ENCODE results near the gene SH3BP2.

Gene SH3BP2, protein sequence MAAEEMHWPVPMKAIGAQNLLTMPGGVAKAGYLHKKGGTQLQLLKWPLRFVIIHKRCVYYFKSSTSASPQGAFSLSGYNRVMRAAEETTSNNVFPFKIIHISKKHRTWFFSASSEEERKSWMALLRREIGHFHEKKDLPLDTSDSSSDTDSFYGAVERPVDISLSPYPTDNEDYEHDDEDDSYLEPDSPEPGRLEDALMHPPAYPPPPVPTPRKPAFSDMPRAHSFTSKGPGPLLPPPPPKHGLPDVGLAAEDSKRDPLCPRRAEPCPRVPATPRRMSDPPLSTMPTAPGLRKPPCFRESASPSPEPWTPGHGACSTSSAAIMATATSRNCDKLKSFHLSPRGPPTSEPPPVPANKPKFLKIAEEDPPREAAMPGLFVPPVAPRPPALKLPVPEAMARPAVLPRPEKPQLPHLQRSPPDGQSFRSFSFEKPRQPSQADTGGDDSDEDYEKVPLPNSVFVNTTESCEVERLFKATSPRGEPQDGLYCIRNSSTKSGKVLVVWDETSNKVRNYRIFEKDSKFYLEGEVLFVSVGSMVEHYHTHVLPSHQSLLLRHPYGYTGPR

GRCh38 chr4:2792711-2793585, at the start of gene SH3BP2:
TSS of gene SH3BP2 (plus strand) at chr4:2793085. CDS start at chr4:2820618, 27,533 bp downstream.
- FAIRE-seq, result no peak

GRCh38 chr4:2743518-2744445, 49.1 kb upstream of the SH3BP2 start:
- FAIRE-seq (no peak), DNase-seq (ENCODE audit: low spot score) (no peak)

More at GRCh38 chr4:2792711-2793585, at the start of gene SH3BP2:
- DNase-seq (ENCODE audit: low spot score), result peak; percentile 85

DNA sequence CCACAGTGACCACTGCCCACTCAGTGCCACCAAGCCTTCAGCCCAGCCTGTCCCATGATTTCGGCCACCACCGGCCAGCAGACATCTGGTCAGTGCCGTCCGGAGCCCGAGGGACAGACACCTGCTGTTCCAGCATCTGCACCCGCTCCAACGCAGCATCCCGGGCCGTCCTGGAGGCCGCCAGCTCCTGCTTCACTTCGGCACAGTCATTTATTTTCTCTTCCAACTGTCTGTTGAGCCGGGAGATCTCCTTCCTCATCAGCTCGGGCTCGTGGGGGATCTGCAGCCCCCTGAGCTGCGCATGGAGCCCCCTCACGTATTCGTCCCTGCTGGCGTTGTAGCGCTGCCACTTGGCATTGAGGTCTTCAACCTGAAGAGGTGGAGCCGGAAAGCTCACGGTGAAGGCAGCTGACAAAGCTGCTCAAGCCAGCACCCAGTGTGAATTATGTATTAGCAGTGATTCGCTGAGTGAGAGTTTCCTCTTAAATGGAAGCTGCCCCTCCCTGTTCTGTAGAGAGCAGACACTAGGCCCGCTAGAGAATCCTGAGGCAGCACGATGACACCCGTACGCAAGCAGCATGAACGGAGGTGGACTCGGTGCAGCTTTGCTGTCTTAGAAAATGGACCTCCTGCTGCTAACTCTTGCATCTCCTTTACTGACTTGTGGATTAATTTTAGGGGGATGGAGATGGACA, 48.2 kb upstream of the SH3BP2 start:
- FAIRE-seq (no peak), DNase-seq (ENCODE audit: low spot score) (no peak)

GRCh38 chr4:2745516-2745915, 47.4 kb upstream of the SH3BP2 start:
- DNase-seq (ENCODE audit: low spot score) (no peak), FAIRE-seq (no peak)

DNA sequence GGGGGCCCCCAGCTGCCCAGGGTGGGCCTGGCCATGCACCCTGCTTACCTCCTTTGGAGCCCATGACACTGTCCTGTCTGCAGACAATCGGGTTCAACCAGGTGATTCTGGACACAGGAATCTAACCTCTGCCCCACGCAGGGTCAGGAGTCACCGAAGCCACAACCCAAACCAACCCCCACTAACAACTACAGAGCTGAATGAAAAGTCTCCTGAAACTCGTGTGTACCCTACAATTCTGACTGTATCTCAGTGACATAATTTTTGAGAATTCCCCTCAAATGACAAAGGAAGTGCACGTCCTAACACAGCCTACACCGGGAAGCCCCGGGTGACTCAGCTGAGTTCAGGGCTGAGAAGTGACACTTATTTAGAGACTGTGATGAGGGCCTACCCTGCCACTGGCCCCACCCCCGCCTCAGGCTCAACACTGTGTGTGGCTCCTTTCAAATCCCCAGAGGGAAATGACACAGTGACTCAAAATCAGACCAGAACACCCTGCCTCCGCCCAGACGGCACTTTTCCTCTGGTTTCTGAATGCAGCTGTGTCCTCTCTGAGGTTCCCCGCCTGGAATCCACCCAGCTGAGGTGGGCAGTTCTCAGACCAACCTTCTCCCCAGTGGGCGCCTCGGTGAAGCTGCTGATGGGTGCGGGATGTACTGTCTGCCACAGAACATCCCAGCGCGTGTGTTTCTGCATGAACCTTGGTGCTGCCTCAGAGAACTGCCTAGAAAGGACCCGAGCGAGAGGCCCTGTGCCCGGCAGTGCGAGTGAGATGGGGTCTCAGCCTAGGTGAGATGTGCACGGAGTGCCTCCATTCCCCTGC, 46.7 kb upstream of the SH3BP2 start:
- FAIRE-seq (no peak), DNase-seq (ENCODE audit: low spot score) (no peak)

GRCh38 chr4:2746891-2747695, 45.8 kb upstream of the SH3BP2 start:
- DNase-seq (ENCODE audit: low spot score) (no peak), FAIRE-seq (no peak)

DNA sequence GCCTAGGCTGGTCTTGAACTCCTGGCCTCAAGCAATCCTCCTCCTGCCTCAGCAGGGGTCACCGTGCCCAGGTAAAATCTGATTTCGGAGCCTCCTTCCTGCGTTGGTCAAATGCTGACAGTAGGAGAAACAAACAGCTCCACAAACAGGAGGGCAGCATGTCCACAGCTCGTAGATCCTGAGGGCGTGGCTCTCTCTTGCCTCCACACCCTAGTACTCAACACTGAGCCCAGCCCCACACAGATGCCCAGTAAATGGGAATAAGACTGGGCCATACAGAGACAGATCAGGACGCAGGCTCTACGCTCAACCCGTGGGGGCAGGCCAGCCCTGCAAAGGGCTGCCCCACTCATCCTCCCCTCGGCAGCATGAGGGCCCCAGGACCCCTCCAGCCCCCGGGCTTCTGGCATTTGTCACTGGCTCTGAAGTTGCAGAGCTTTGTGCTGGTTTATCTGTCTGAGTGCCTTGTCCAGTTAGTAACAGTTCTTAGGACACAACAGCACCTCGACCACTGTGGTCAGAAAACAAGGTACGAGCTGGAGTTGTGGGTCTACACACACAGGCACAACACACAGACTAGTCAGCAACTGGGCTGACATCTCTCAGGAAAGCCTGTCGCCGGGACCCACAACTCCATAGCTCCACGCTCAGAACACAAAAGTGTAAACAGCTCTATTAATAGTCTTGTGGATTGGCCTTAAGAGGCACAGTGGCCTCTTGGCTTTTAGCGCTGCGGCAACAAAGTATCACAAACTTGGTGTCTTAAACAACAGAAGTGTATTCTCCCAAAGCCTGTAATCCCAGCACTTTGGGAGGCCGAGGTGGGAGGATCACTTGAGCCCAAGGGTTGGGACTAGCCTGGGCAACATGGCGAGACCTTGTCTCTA, 41.9 kb upstream of the SH3BP2 start:
- DNase-seq (ENCODE audit: low spot score) (no peak), FAIRE-seq (no peak)

DNA sequence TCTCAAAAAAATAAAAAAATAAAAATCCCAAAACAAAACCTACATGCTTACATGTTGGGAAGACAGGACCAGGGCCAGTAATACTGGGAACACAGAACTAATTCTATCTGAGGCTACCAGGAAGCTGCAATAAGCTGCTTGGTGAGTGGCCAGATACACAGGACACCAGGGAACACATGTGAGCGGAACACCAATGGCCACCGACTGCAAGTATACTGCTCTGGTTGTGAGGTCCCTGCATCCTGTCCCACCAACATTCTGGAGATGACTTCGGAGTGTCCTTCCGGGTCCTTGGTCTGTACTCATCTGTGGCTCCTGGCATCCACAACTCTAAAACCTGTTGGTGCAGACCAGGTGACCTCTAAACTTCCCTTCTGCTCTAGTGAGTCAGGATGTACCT, 39.4 kb upstream of the SH3BP2 start:
- DNase-seq (ENCODE audit: low spot score), result no peak

DNA sequence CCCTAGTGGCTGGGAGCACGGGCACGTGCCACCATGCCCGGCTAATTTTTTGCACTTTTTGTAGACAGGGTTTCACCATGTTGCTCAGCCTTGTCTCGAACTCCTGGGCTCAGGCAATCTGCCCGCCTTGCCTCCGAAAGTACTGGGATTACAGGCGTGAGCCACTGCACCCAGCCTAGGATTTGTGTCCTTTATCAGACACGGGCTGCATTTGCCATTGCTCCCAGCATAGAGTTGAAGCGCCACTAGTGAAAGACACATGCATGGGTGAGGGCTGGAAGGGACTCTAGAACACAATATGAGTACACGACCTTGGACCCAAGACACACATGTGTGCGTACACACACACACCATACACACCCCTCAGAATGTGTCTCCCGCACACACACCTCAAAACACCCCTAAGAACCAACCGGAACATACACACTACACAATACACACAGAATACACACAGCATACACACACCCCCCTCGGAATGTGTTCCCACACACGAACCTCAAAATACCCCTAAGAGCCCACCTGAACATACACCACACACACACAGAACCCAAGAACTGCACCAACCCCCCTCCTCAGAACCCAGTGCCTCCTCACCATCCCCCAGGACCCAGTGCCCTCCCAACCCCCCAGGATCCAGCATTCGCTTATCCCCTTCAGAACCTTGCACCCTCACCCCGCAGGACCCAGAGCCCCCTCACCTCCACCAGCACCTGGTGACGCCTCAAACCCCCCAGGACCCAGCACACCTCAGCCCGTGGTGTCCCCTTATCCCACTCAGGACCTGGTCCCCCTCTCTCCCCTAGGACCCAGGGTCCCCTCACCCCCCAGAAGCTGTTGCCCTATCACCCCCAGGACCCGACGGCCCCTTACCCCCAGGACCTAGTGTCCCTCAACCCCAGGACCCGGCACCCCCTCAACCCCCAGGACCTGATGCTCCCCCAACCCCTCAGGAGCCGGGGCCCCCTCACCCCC, 37.8 kb upstream of the SH3BP2 start:
- DNase-seq (ENCODE audit: low spot score) (no peak), FAIRE-seq (no peak)

More for the DNA sequence above, 39.4 kb upstream of the SH3BP2 start:
- FAIRE-seq, result no peak

DNA sequence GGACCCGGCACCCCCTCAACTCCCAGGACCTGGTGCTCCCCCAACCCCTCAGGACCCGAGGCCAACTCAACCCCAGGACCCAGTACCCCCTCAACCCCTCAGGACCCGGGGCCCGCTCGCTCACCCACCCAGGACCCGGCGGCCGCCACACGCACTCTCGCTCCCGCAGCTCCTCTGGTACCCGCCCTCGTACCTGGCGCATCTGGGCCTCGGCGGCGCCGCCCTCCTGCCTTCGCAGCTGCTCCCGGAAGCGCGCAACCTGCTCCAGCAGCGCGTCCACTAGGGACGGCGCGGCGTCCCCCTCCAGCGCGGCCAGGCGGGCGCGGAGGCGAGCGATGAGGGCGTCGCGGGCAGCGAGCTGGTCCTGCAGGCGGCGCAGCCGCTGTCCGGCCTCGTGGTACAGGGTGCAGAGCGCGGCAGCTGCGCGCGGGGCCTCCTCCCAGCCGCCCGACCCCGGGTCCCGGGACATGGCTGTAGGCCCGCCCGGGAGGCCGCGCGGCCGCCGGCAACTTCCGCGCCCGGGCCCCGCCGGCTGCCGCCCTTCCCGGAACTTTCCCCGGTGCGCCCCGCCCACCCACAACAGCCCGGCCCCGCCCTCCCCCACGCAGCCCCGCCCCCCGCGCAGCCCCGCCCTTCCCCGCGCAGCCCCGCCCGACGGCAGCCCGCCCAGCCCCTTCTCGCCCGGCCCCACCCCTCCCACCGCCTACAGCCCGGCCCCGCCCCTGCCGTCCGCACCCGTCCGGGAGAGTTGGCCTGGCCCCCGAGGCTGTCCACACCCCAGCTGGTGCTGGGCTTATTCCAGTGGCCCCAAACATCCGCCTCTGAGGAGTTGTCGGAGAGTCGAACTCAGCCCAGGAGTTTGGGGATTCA, 36.8 kb upstream of the SH3BP2 start, which contains the start of gene TNIP2:
Gene TNIP2, minus strand, starts transcription at position 516 of the 870 bp plus-strand sequence. Its CDS starts 47 bp downstream, at position 469.
- DNase-seq (ENCODE audit: low spot score) (peak; percentile 89), FAIRE-seq (no peak)

DNA sequence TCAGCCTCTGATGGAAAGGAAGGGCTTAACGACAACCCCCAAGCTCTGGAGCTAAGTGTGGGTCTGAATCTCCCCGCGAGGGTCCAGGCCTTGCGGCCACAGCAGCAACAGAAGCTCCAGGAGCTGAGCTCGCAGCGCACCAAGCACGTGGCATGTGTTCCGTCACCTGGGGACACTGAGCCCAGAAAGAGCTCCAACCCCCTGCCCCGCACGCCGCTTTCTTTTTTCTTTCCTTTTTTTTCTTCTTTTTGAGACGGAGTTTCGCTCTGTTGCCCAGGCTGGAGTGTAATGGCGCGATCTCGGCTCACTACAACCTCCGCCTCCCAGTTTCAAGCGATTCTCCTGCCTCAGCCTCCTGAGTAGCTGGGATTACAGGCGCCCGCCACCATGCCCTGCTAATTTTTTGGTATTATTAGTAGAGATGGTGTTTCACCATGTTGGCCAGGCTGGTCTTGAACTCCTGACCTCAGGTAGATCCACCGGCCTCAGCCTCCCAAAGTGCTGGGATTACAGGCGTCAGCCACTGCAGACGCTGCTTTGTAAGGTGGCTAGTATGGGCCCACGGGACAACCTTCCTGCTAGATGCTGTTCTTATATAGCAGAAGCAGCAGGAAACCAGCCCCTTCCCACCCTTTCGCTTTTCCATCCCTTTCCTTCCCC, 36.1 kb upstream of the SH3BP2 start:
- FAIRE-seq (no peak), DNase-seq (ENCODE audit: low spot score) (no peak)

DNA sequence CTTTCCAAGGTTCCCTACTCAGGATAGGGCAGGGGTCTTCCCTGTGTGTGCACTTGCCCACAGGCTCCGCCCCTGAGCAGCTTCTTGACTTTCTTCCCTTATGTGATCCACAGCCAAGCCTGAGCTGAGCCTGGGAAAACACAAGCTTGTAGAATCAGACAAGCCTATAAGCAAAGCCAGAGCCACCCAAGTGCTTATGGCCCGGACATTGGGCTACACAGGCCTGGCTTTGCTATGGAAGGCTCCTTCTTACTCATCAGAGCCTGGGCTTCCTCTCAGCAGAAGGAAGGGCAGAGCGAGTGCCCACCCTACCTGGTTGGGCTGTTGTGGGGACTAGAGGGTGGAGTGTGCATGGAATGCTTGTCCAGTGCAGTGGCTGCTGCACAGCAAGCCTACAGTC, 35.5 kb upstream of the SH3BP2 start:
- no peak for DNase-seq (ENCODE audit: low spot score)
- FAIRE-seq, result no peak

DNA sequence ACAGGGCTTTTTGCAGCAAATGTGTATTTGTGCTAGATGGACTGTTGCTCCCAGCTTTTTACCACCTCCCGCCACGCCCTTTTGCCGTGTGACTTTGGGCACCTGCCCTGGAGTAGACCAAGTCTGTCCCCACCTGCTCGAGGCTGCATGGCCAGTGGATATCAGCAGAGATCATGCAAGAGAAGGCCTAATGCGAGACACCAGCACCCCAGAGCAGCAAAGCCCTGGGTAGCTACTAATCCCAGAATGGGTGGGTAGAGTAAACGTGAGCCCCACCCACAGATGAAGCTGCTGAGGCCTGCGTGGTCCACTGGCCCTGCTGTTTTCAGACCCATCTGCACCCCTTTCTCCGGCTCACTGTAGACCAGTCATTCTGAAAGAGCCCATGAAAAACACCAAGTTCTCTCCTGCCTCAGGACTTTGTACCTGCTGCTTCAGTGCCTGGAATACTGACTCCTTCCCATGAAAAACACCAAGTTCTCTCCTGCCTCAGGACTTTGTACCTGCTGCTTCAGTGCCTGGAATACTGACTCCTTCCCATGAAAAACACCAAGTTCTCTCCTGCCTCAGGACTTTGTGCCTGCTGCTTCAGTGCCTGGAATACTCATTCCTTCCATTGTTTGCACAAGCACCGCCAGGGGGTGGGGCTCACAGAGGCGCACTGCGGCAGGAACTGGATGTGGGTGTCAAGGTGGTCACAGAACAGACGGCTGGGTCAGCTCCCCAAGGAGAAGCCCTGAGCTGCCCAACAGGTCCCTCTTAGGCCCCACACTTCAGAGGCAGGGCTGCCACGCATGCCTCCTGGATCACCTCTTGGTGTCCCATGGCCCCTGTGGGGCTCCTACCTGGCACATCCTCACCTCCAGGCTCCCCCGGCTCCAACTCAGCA, 31.6 kb upstream of the SH3BP2 start:
- DNase-seq (ENCODE audit: low spot score) (no peak), FAIRE-seq (no peak)

GRCh38 chr4:2762048-2762447, 30.8 kb upstream of the SH3BP2 start:
- no peak for DNase-seq (ENCODE audit: low spot score)
- FAIRE-seq, result no peak

Measured in urothelium cell line (cell line).